Activated T-cell treated with anti-CD3 and anti-CD28 coated beads for 48 hours (primary cell): ENCODE data around the gene DAPK2.

Source experiments
- DNase-seq: peaks from one replicate; pipeline ENCODE4 v3.0.0-alpha.2; 2020; ENCODE audit warnings: low read depth

DAPK2 gene

GRCh38 chr15:63942486-63943365 is 103.6 kb downstream of the DAPK2 start:
- DNase-seq, result no peak

GRCh38 chr15:63941698-63942465 is 104.4 kb downstream of the DAPK2 start:
- no peak for DNase-seq

- DNase-seq, result no peak
These were observed 105.2 kb downstream of the DAPK2 start for GRCh38 chr15:63940966-63941620.

- no peak for DNase-seq
These were observed 106.7 kb downstream of the DAPK2 start for GRCh38 chr15:63939531-63940130.

- no peak for DNase-seq
These were observed 107.7 kb downstream of the DAPK2 start for GRCh38 chr15:63938486-63939061.

- no peak for DNase-seq
These were observed 112.8 kb downstream of the DAPK2 start for GRCh38 chr15:63933522-63933921.

GRCh38 chr15:63931556-63931955 is 114.7 kb downstream of the DAPK2 start:
- no peak for DNase-seq

GRCh38 chr15:63930034-63930433 is 116.3 kb downstream of the DAPK2 start:
- DNase-seq, result no peak

- no peak for DNase-seq
These were observed 118.0 kb downstream of the DAPK2 start for GRCh38 chr15:63928185-63928842.

- no peak for DNase-seq
These were observed 122.0 kb downstream of the DAPK2 start for GRCh38 chr15:63923993-63924950.

GRCh38 chr15:63922916-63923315 is 123.4 kb downstream of the DAPK2 start:
- no peak for DNase-seq

- no peak for DNase-seq
These were observed 123.9 kb downstream of the DAPK2 start for GRCh38 chr15:63922261-63922904.

GRCh38 chr15:63920504-63921175 is 125.6 kb downstream of the DAPK2 start:
- no peak for DNase-seq

- DNase-seq, result no peak
These were observed 127.4 kb downstream of the DAPK2 start for GRCh38 chr15:63918901-63919348.

GRCh38 chr15:63918317-63918672 is 128.0 kb downstream of the DAPK2 start:
- DNase-seq, result no peak

- no peak for DNase-seq
These were observed 128.5 kb downstream of the DAPK2 start for GRCh38 chr15:63917588-63918316.

- DNase-seq, result no peak
These were observed 130.2 kb downstream of the DAPK2 start for GRCh38 chr15:63915873-63916771.
